Measurements from ENCODE around the gene GPR137. TPM values are rescaled to one million over a fixed set of nuclear protein-coding genes. Genes with fewer than 3 reads are reported as not detected.

GPR137 gene
- total and polyA plus RNA-seq, 9 of the 15 experiments (the other 6 are each of a cell fraction or from before 2014, with no cell fraction given) = 0.32 to 26.7 (median 10.7) TPM

- TF ChIP-seq, protein P1, sequence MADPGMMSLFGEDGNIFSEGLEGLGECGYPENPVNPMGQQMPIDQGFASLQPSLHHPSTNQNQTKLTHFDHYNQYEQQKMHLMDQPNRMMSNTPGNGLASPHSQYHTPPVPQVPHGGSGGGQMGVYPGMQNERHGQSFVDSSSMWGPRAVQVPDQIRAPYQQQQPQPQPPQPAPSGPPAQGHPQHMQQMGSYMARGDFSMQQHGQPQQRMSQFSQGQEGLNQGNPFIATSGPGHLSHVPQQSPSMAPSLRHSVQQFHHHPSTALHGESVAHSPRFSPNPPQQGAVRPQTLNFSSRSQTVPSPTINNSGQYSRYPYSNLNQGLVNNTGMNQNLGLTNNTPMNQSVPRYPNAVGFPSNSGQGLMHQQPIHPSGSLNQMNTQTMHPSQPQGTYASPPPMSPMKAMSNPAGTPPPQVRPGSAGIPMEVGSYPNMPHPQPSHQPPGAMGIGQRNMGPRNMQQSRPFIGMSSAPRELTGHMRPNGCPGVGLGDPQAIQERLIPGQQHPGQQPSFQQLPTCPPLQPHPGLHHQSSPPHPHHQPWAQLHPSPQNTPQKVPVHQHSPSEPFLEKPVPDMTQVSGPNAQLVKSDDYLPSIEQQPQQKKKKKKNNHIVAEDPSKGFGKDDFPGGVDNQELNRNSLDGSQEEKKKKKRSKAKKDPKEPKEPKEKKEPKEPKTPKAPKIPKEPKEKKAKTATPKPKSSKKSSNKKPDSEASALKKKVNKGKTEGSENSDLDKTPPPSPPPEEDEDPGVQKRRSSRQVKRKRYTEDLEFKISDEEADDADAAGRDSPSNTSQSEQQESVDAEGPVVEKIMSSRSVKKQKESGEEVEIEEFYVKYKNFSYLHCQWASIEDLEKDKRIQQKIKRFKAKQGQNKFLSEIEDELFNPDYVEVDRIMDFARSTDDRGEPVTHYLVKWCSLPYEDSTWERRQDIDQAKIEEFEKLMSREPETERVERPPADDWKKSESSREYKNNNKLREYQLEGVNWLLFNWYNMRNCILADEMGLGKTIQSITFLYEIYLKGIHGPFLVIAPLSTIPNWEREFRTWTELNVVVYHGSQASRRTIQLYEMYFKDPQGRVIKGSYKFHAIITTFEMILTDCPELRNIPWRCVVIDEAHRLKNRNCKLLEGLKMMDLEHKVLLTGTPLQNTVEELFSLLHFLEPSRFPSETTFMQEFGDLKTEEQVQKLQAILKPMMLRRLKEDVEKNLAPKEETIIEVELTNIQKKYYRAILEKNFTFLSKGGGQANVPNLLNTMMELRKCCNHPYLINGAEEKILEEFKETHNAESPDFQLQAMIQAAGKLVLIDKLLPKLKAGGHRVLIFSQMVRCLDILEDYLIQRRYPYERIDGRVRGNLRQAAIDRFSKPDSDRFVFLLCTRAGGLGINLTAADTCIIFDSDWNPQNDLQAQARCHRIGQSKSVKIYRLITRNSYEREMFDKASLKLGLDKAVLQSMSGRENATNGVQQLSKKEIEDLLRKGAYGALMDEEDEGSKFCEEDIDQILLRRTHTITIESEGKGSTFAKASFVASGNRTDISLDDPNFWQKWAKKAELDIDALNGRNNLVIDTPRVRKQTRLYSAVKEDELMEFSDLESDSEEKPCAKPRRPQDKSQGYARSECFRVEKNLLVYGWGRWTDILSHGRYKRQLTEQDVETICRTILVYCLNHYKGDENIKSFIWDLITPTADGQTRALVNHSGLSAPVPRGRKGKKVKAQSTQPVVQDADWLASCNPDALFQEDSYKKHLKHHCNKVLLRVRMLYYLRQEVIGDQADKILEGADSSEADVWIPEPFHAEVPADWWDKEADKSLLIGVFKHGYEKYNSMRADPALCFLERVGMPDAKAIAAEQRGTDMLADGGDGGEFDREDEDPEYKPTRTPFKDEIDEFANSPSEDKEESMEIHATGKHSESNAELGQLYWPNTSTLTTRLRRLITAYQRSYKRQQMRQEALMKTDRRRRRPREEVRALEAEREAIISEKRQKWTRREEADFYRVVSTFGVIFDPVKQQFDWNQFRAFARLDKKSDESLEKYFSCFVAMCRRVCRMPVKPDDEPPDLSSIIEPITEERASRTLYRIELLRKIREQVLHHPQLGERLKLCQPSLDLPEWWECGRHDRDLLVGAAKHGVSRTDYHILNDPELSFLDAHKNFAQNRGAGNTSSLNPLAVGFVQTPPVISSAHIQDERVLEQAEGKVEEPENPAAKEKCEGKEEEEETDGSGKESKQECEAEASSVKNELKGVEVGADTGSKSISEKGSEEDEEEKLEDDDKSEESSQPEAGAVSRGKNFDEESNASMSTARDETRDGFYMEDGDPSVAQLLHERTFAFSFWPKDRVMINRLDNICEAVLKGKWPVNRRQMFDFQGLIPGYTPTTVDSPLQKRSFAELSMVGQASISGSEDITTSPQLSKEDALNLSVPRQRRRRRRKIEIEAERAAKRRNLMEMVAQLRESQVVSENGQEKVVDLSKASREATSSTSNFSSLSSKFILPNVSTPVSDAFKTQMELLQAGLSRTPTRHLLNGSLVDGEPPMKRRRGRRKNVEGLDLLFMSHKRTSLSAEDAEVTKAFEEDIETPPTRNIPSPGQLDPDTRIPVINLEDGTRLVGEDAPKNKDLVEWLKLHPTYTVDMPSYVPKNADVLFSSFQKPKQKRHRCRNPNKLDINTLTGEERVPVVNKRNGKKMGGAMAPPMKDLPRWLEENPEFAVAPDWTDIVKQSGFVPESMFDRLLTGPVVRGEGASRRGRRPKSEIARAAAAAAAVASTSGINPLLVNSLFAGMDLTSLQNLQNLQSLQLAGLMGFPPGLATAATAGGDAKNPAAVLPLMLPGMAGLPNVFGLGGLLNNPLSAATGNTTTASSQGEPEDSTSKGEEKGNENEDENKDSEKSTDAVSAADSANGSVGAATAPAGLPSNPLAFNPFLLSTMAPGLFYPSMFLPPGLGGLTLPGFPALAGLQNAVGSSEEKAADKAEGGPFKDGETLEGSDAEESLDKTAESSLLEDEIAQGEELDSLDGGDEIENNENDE (IDR thresholded peaks at IDR 0.05; ENCODE audit: low read depth, low read length) = no peak
- TF ChIP-seq MYC (IDR thresholded peaks at IDR 0.05; ENCODE audit: low read depth, low read length) (no peak), MYC (CRISPR knock-in tag; IDR thresholded peaks at IDR 0.05; ENCODE audit: borderline replicate concordance, low read depth) (no peak), TOE1 (IDR thresholded peaks at IDR 0.05; ENCODE audit: borderline replicate concordance) (no peak), TOE1 (CRISPR knock-in tag; IDR thresholded peaks at IDR 0.05; ENCODE audit: borderline replicate concordance, low read depth) (no peak), PKNOX1 (IDR thresholded peaks at IDR 0.05) (no peak), NRF1 (conservative IDR thresholded peaks at IDR 0.05 in 1 of 2, IDR thresholded peaks at IDR 0.05 in 1 of 2) (no peak)
- TF ChIP-seq, protein P2, sequence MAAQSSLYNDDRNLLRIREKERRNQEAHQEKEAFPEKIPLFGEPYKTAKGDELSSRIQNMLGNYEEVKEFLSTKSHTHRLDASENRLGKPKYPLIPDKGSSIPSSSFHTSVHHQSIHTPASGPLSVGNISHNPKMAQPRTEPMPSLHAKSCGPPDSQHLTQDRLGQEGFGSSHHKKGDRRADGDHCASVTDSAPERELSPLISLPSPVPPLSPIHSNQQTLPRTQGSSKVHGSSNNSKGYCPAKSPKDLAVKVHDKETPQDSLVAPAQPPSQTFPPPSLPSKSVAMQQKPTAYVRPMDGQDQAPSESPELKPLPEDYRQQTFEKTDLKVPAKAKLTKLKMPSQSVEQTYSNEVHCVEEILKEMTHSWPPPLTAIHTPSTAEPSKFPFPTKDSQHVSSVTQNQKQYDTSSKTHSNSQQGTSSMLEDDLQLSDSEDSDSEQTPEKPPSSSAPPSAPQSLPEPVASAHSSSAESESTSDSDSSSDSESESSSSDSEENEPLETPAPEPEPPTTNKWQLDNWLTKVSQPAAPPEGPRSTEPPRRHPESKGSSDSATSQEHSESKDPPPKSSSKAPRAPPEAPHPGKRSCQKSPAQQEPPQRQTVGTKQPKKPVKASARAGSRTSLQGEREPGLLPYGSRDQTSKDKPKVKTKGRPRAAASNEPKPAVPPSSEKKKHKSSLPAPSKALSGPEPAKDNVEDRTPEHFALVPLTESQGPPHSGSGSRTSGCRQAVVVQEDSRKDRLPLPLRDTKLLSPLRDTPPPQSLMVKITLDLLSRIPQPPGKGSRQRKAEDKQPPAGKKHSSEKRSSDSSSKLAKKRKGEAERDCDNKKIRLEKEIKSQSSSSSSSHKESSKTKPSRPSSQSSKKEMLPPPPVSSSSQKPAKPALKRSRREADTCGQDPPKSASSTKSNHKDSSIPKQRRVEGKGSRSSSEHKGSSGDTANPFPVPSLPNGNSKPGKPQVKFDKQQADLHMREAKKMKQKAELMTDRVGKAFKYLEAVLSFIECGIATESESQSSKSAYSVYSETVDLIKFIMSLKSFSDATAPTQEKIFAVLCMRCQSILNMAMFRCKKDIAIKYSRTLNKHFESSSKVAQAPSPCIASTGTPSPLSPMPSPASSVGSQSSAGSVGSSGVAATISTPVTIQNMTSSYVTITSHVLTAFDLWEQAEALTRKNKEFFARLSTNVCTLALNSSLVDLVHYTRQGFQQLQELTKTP (IDR thresholded peaks at IDR 0.05; ENCODE audit: low read depth in 1 of 2, partially characterized antibody in 2 of 2) = no peak
These were observed 5.0 kb downstream of the GPR137 start (continued) for GRCh38 chr11:64290352-64291261.
